HG03354 (cell line): ENCODE measurements around the gene UNC93B1.

Experiments used
- ATAC-seq: cut with Tn5 transposase; IDR thresholded peaks from one replicate; pipeline ENCODE4 v1.9.1; 2021; ENCODE audit warnings: mild to moderate bottlenecking; ENCODE audit not compliant: unreplicated experiment, poor library complexity, severe bottlenecking

The UNC93B1 gene

DNA sequence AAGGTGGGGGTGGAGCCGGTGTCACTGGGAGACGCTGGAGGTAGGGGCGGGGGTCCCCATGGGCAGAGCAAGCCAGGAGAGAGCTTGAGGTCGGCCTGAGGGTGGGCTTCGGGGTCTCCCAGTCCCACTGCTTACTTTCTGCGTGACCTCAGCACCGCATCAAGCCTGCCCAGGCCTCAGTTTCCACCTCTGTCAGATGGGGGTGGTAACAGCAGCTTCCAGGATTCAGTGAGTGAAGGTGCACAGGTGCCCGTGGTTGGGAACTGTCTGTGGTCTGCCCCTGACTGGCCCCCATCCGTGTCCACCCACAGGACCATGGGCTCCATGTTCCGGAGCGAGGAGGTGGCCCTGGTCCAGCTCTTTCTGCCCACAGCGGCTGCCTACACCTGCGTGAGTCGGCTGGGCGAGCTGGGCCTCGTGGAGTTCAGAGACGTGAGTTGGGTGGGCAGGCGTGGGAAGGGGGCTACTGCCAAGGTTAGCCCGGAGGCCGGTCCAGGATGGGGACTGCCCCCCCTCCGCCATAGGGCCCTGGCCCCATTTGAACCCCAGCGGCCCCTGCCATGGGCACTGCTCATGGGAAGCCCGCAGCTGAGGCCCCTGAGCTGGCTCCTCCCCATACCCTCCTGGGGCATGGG, 37.2 kb upstream of the UNC93B1 start:
- no peak for ATAC-seq

- ATAC-seq, result peak; percentile 63
Observed at GRCh38 chr11:68040101-68040956, 36.4 kb upstream of the UNC93B1 start.

- no peak for ATAC-seq
Observed at GRCh38 chr11:68039526-68040086, 35.7 kb upstream of the UNC93B1 start.

DNA sequence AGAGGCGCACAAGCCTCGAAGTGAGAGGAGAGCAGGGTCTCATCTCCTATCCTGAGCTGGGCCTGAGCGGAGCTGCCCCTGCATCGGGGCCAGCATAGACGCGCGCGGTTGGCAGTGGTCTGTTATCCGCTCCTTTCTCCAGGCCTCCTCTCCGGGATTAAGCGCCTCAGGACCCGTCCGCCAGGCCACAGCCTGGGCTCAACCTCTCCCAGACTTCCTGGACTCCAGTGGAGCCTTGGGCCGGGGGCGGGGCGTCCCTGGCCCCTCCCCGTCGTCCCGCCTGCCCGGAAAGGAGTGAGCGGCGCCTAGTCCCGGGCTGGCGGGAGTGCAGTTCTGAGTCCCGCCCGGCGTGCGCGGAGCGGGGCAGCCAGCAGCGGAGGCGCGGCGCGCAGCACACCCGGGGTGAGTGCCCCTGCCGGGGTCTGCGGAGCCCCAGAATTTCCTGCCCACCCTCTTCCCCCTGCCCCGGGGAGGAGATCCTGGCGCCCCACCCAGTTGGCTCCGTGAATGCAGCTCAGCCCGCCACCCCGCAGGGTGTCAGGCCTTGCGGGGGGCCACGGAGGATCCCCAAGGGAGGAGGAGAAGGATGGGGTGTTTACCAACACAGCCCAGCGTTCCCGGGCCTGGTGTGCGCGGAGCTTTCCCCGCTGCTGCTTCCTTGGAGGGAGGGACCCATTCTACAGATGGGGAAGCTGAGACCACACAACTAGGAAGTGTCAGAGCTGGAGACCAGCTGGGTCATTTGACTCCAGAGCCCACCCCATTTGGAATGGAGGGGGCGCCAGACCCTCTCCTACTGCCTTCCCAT, 35.0 kb upstream of the UNC93B1 start, which contains the start of gene TCIRG1:
TSS of gene TCIRG1 (plus strand) at position 308 of the 808 bp plus-strand sequence. CDS start 2,247 bp downstream, outside the sequence.
- ATAC-seq, result no peak

DNA sequence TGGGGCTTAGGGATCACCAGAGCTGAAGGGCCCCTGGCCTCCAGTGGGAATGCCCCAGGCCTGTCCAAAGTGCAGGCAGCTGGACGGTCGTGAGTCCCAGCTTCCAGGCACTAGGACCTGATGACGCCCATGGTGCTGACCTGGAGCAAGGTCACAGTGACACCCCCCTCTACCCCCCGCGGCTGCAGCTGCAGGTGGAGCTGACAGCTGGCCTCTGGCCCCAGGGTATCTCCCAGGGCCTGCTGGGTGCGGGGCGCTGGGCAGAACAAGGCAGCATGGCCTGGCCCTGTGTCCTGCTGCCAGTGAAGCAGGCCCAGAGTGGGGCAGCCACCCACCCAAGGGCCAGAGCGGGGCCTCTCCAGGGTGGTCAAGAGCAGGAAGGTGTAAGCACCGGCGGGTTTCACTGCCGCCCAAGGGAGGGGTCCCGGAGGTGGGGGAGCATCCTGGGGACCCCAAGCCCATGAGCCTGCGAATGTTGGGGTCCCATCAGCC, 34.4 kb upstream of the UNC93B1 start:
- no peak for ATAC-seq

- no peak for ATAC-seq
Observed at GRCh38 chr11:68037411-68038225, 33.7 kb upstream of the UNC93B1 start.

DNA sequence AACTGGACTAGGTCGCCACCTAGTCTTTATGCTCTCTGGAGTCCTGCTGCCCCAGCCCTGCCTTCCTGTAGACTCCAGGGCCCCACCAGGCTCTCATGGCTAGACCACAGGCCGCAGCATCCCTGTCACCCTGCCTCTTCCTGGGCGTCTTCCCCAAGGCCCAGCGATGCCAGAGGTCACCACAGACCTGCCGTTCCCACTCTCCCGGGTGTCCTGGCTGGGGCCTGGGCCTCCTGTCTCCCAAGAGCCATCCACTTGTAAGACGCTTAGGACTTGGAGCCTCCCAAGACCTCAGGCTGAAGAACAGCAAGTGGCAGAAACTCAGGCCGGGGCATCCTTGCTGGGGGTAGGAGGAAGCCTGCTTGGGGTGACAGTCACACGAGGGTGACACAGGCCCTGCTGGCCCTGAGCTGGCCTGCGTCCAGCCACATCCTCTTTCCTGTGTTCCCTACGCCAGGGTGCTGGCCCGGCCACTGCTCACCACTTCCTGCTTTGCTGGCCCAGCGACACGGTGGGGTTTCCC, 32.9 kb upstream of the UNC93B1 start:
- ATAC-seq, result no peak

DNA sequence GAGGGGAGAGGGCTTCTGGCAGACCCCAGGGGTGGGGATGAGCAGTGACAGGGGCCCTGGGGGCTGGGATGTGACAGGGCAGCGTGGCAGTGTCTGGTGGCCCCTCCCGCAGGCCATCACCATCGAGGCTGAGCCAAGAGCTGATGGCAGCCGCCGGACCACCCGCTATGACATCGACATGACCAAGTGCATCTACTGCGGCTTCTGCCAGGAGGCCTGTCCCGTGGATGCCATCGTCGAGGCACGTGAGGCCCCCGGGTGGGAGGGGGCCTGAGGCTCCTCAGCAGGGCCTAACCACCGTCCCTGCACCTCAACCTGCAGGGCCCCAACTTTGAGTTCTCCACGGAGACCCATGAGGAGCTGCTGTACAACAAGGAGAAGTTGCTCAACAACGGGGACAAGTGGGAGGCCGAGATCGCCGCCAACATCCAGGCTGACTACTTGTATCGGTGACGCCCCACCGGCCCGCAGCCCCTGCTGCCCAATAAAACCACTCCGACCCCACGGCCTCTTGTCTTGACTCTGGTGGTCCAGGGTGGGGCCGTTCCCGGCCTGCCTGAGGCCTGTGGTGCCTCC, 32.3 kb upstream of the UNC93B1 start:
- no peak for ATAC-seq

- no peak for ATAC-seq
Observed at GRCh38 chr11:68035266-68035876, 31.5 kb upstream of the UNC93B1 start.

- no peak for ATAC-seq
Observed at GRCh38 chr11:68033708-68034045, 29.8 kb upstream of the UNC93B1 start.

GRCh38 chr11:68032997-68033707, 29.3 kb upstream of the UNC93B1 start:
- ATAC-seq, result no peak

DNA sequence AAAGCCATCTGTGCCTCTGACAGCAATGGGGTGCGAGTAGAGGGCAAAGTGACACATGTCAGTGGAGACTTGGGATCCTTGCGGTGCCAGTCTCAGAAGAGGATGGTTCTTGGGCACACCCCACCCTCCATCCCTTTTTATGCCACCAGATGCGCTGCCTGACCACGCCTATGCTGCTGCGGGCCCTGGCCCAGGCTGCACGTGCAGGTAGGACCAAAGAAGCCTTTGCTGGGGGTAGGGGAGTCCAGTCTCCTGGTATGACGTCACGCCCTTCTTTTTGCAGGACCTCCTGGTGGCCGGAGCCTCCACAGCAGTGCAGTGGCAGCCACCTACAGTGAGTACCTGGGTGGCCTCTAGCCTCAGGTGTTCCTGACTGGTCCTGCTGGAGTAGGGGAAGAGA, 28.1 kb upstream of the UNC93B1 start:
- no peak for ATAC-seq

GRCh38 chr11:68031144-68031464, 27.2 kb upstream of the UNC93B1 start:
- ATAC-seq, result no peak

- peak; percentile 95 for ATAC-seq
Observed at GRCh38 chr11:68030318-68031143, 26.6 kb upstream of the UNC93B1 start, which contains the start of gene NDUFS8. Gene NDUFS8, plus strand, starts transcription at chr11:68030681. Its CDS starts 1,471 bp downstream, at chr11:68032152.

GRCh38 chr11:68028802-68029545, 25.1 kb upstream of the UNC93B1 start:
- ATAC-seq, result no peak

DNA sequence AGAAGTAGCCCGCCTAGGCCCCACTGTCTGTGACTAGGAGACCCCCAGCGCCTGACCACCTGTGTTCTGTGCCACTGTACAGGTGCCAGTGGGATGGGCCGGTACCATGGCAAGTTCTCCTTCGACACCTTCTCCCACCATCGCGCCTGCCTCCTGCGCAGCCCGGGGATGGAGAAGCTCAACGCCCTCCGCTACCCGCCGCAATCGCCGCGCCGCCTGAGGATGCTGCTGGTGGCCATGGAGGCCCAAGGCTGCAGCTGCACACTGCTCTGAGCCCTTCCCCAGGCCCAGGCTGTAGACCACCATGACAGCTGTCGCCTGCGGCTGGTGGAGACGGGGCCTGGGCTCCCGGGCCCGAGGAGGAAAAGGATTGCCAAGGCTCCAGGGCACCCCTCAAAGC, 23.8 kb upstream of the UNC93B1 start:
- no peak for ATAC-seq
